HEK293 (cell line): ENCODE data around the gene MYO1G.
A peak's percentile ranks its signal among the peaks of the same experiment; 100 is the strongest.

ENCODE experiments used
- CTCF ChIA-PET: fragments of 350-600 bp; formaldehyde crosslinking; extraction: SDS; loops from one replicate; lab custom pipeline; 2021; ENCODE audit warnings: antibody characterized with exemption; lab: Yijun Ruan, JAX
- POLR2A ChIA-PET: fragments of 300-600 bp; formaldehyde crosslinking; extraction: SDS; loops from one replicate; lab custom pipeline; 2020; ENCODE audit warnings: antibody characterized with exemption, inconsistent platforms; lab: Yijun Ruan, JAX
- H3K27ac ChIP-seq: fragments of 200-500 bp; sonication (Bioruptor generic); 2 replicates; pipeline ENCODE4 v1.5.1; 2014; ENCODE audit warnings: low read depth, low read length, control low read depth, inconsistent platforms; ENCODE audit errors: extremely low read depth
- H3K36me3 ChIP-seq, 2 experiments: fragments of 200-500 bp in 1 of 2; sonication (Bioruptor generic) in 1 of 2; 1 replicate in 1 of 2; 2 replicates in 1 of 2; pipeline ENCODE4 v1.5.1; 2014 to 2017; ENCODE audit warnings: inconsistent platforms in 2 of 2, low read length in 2 of 2; ENCODE audit not compliant: control insufficient read depth in 2 of 2, insufficient read depth in 1 of 2
- H3K4me1 ChIP-seq: fragments of 200-500 bp; sonication (Bioruptor generic); 2 replicates; pipeline ENCODE4 v1.5.1; 2014; ENCODE audit warnings: mild to moderate bottlenecking, low read length, inconsistent platforms; ENCODE audit not compliant: control insufficient read depth, insufficient read depth
- H3K4me3 ChIP-seq: 2 replicates; pipeline ENCODE4 v1.5.1; 2011; ENCODE audit warnings: low read depth, mild to moderate bottlenecking, control low read depth, low read length, moderate library complexity
- H3K9me3 ChIP-seq: fragments of 200-500 bp; sonication (Bioruptor generic); 2 replicates; pipeline ENCODE4 v1.5.1; 2014; ENCODE audit warnings: low read depth, low read length, inconsistent platforms; ENCODE audit not compliant: control insufficient read depth, insufficient read depth
- GLI4 ChIP-seq: fragments of 450-650 bp; formaldehyde crosslinking; IDR thresholded peaks from 2 replicates; pipeline ENCODE4 v1.5.1; 2016; ENCODE audit warnings: missing biosample characterization, missing genetic modification characterization
- GLIS2 ChIP-seq: fragments of 450-650 bp; formaldehyde crosslinking; IDR thresholded peaks from 2 replicates; pipeline ENCODE4 v1.5.1; 2016; ENCODE audit warnings: missing biosample characterization, missing genetic modification characterization
- OVOL3 ChIP-seq: fragments of 450-650 bp; formaldehyde crosslinking; IDR thresholded peaks from 2 replicates; pipeline ENCODE4 v1.5.1; 2016; ENCODE audit warnings: missing biosample characterization, missing genetic modification characterization
- TRIM28 ChIP-seq: IDR thresholded peaks from 2 replicates; pipeline ENCODE4 v1.6.1; 2011; ENCODE audit warnings: low read length, control low read depth, borderline replicate concordance
- WT1 ChIP-seq: fragments of 450-650 bp; formaldehyde crosslinking; IDR thresholded peaks from 2 replicates; pipeline ENCODE4 v1.5.1; 2016; ENCODE audit warnings: missing biosample characterization, missing genetic modification characterization
- ZFHX2 ChIP-seq: fragments of 450-650 bp; formaldehyde crosslinking; conservative IDR thresholded peaks from 2 replicates; pipeline ENCODE4 v1.5.1; 2016; ENCODE audit warnings: missing biosample characterization, missing genetic modification characterization
- ZIC2 ChIP-seq: fragments of 450-650 bp; formaldehyde crosslinking; IDR thresholded peaks from 2 replicates; pipeline ENCODE4 v1.5.1; 2016; ENCODE audit warnings: missing biosample characterization, missing genetic modification characterization
- ZNF132 ChIP-seq: fragments of 450-650 bp; formaldehyde crosslinking; IDR thresholded peaks from 2 replicates; pipeline ENCODE4 v1.5.1; 2017; ENCODE audit warnings: missing biosample characterization, missing genetic modification characterization, borderline replicate concordance
- ZNF416 ChIP-seq: fragments of 450-650 bp; formaldehyde crosslinking; IDR thresholded peaks from 2 replicates; pipeline ENCODE4 v1.5.1; 2016; ENCODE audit warnings: missing biosample characterization, missing genetic modification characterization
- ZNF561 ChIP-seq: fragments of 450-650 bp; IDR thresholded peaks from 2 replicates; pipeline ENCODE4 v1.5.1; 2018; ENCODE audit warnings: missing biosample characterization, missing genetic modification characterization, borderline replicate concordance
- ZNF571 ChIP-seq: fragments of 450-650 bp; formaldehyde crosslinking; IDR thresholded peaks from 2 replicates; pipeline ENCODE4 v1.5.0; 2017; ENCODE audit warnings: missing biosample characterization, missing genetic modification characterization
- ZNF626 ChIP-seq: fragments of 450-650 bp; sonication (Bioruptor Pico); formaldehyde crosslinking; IDR thresholded peaks from 2 replicates; pipeline ENCODE4 v1.5.1; 2018; ENCODE audit warnings: missing biosample characterization, missing genetic modification characterization, inconsistent platforms
- ZNF654 ChIP-seq: fragments of 450-650 bp; formaldehyde crosslinking; IDR thresholded peaks from 2 replicates; pipeline ENCODE4 v1.5.1; 2016; ENCODE audit warnings: low read depth, missing biosample characterization, missing genetic modification characterization
- TF ChIP-seq, protein P1 (sequence below): fragments of 450-650 bp; formaldehyde crosslinking; IDR thresholded peaks from 2 replicates; pipeline ENCODE4 v1.5.1; 2016; ENCODE audit warnings: missing biosample characterization, missing genetic modification characterization

Gene MYO1G

DNA sequence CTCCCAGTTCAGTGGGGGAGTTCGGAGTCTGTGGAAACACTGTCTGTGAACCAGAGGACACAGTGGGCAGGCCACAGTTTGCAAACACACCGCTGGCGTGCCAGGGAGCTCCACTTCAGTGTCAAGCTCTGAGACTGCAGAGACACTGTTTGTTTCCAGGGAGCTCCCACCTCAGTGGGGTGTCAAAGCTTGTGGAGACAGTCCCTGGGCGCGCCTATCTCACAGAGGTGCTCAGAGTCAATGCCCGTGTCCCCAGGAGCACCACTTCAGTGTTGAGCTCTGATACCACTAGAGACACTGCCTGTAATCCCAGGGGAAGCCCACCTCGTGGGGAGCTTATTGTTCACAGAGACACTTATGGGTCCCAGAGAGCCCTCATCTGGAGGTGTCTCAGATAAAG is 4.3 kb downstream of the MYO1G start:
- no peaks in the 10 kb centered on the region for H3K4me1 ChIP-seq
- H3K27ac ChIP-seq: no peak overlapping the region
- TF ChIP-seq WT1 (tag by site-specific recombination): no peak
- peaks cover 0 to 2% of the 10 kb centered on the region in 2 experiments; a peak in 1 of 3 replicates for H3K36me3 ChIP-seq
- no peaks in the 10 kb centered on the region for H3K9me3 ChIP-seq
- ChIA-PET CTCF (interaction anchor here (0.5 to 6.6 kb wide), 16 partner anchors 8 to 658 kb away, joined by 3 to 159 read pairs (median 4); partner anchors contain the start of gene TBRG4), POLR2A (interaction anchor here (1.4 to 3.7 kb wide), 3 partner anchors 8 to 137 kb away, joined by 4 to 37 read pairs (median 21); partner anchors contain the start of genes CCM2 and TBRG4)
- H3K4me3 ChIP-seq: no peak overlapping the region

DNA sequence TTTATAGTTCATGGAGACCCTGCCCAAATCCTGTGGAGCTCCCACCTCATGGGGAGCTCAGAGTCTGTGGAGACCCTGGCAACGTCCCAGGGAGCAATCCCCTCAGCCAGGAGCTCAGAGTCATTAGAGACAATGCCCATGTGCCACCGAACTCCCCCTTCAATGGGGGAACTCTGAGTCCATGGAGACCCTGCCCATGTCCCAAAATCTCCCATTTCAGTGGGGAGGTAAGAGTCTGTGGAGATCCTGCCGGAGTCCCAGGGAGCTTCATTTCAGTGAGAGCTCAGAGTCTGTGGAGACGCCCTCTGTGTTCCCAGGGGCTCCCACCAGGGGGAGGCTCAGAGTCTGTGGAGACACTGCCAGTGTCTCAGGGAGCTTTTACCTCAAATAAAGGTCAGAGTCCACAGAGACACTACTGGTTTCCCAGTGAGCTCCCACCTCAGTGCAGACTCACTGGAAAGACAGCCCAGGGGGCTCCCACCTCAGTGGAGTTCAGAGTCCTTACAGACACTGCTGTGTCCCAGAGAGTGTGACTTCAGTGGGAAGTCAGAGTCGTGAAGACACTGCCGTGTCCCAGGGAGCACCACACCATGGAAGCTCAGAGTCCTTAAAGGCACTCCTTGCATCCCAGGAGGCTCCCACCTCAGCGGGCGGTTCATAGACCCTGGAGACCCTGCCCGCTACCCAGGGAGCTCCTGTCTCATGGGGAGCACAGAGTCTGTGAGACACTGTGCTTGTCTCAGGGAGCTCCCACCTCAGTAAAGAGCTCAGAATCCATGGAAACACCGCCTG is 5.0 kb downstream of the MYO1G start:
- CTCF ChIA-PET: interaction anchor here (0.5 to 6.6 kb wide), 34 partner anchors 9 to 711 kb away, joined by 3 to 159 read pairs (median 4); partner anchors contain the start of gene TBRG4
- H3K27ac ChIP-seq: no peak overlapping the region
- H3K4me3 ChIP-seq: no peak overlapping the region
- H3K9me3 ChIP-seq: no peaks in the 10 kb centered on the region
- H3K4me1 ChIP-seq: no peaks in the 10 kb centered on the region
- TF ChIP-seq GLI4 (tag by site-specific recombination) (no peak), ZIC2 (tag by site-specific recombination) (peak; percentile 57), TRIM28 (no peak), ZNF654 (tag by site-specific recombination) (peak; percentile 13; the same call in 1 of the 2 replicates)
- TF ChIP-seq, protein P1, sequence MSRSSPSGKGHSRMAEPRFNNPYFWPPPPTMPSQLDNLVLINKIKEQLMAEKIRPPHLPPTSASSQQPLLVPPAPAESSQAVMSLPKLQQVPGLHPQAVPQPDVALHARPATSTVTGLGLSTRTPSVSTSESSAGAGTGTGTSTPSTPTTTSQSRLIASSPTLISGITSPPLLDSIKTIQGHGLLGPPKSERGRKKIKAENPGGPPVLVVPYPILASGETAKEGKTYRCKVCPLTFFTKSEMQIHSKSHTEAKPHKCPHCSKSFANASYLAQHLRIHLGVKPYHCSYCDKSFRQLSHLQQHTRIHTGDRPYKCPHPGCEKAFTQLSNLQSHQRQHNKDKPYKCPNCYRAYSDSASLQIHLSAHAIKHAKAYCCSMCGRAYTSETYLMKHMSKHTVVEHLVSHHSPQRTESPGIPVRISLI (tag by site-specific recombination): no peak
- no peaks in the 10 kb centered on the region for H3K36me3 ChIP-seq
- POLR2A ChIA-PET: interaction anchor here (0.6 to 3.7 kb wide), 9 partner anchors 9 to 176 kb away, joined by 3 to 37 read pairs (median 4); partner anchors contain the start of genes CCM2, PURB and TBRG4

DNA sequence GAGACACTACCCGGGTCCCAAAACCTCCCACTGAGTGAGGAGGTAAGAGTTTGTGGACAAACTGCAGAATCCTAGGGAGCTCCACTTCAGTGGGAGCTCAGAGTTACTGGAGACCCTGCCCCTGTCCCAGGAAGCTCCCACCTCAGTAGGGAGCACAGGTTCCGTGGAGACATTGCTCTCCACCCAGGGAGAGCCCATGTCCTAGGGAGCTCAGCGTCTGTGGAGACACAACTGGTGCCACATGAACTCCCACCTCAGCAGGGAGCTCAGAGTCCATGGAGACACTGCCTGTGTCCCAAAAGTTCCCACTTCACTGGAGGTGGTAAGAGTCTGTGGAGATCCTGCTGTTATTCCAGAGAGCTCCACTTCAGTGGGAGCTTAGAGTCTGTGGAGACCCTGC is 6.3 kb downstream of the MYO1G start:
- Histone ChIP-seq H3K4me1 (no peaks in the 10 kb centered on the region), H3K27ac (no peak overlapping the region), H3K9me3 (no peaks in the 10 kb centered on the region), H3K4me3 (no peak overlapping the region), H3K36me3 (no peaks in the 10 kb centered on the region)
- CTCF ChIA-PET: interaction anchor here (0.7 to 6.6 kb wide), 10 partner anchors 8 to 883 kb away, joined by 3 to 159 read pairs (median 5); partner anchors contain the start of gene TBRG4
- TF ChIP-seq ZNF561: no peak
- no peak for TF ChIP-seq OVOL3 (tag by site-specific recombination)
- no peak for TF ChIP-seq ZFHX2
- no peak for TF ChIP-seq ZNF571 (tag by site-specific recombination)
- TF ChIP-seq GLIS2 (tag by site-specific recombination): no peak
- TF ChIP-seq ZIC2 (tag by site-specific recombination): peak; percentile 82
- no peak for TF ChIP-seq ZNF626 (tag by site-specific recombination)
- no peak for TF ChIP-seq ZNF416 (tag by site-specific recombination)
- POLR2A ChIA-PET: interaction anchor here (0.7 to 3.7 kb wide), 5 partner anchors 10 to 366 kb away, joined by 3 to 37 read pairs (median 5); partner anchors contain the start of genes CCM2, H2AZ2 and OGDH

DNA sequence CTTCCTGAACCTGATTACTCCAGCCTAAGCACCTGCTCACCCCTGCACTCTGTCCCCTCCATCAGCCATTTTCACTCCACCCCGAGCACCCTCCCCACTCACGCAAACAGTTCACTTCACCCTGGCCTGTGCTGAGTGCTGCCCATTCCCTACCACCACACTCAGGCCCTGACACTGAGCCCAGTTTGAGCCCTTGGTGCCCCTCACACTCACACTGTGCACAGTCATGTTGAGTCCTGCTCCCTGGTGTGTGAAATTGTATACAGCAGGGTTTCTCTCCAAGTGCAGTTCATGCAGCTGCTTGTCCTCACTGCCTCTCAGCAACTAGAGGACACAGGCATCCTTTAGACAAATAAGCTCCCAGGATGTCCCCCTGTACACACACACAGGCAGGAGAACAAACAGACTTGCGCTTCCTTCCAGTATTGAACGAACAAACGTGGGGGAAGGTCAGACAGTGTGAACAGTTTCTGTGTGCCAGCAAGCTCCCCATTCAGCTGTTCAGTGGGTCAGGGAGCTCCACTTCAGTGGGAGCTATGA is 6.8 kb downstream of the MYO1G start:
- no peaks in the 10 kb centered on the region for H3K9me3 ChIP-seq

More for the DNA sequence above, 6.8 kb downstream of the MYO1G start:
- H3K27ac ChIP-seq: no peak overlapping the region
- no peaks in the 10 kb centered on the region for H3K4me1 ChIP-seq
- CTCF ChIA-PET: interaction anchor here (0.7 to 6.6 kb wide), 3 partner anchors 8 to 164 kb away, joined by 3 to 159 read pairs (median 18); no protein-coding TSS in a partner anchor
- POLR2A ChIA-PET: interaction anchor here (0.7 to 3.7 kb wide), 3 partner anchors 11 to 164 kb away, joined by 3 to 37 read pairs (median 5); partner anchors contain the start of gene H2AZ2
- peak; percentile 79 for TF ChIP-seq ZIC2 (tag by site-specific recombination)
- TF ChIP-seq ZNF132: no peak
- TF ChIP-seq, all 188 proteins: peak for 1
- Histone ChIP-seq H3K36me3 (no peaks in the 10 kb centered on the region), H3K4me3 (no peak overlapping the region)
